ENCODE results near the gene PRXL2B.

Gene PRXL2B

GRCh38 chr1:2564006-2564814 is 22.4 kb upstream of the PRXL2B start:
- no peak for DNase-seq
- H3K27me3 ChIP-seq (replicated peaks; ENCODE audit: insufficient read depth, low read length) = peaks cover 18% of the 10 kb centered on the region
- no peak for TF ChIP-seq CTCF (IDR thresholded peaks at IDR 0.05; ENCODE audit: low read length)
- no peak for TF ChIP-seq EZH2 (optimal IDR thresholded peaks at IDR 0.05; ENCODE audit: low read depth, low read length)
- no peak for TF ChIP-seq EZH2phosphoT487 (IDR thresholded peaks at IDR 0.05; ENCODE audit: low read length)
- H3K4me3 ChIP-seq (ENCODE audit: low read length) = no peak overlapping the region
- no peaks in the 10 kb centered on the region for H3K9me2 ChIP-seq (replicated peaks; ENCODE audit: insufficient read depth, low read length)
- no peaks in the 10 kb centered on the region for H3K4me1 ChIP-seq (ENCODE audit: low read length)
- H3K79me2 ChIP-seq (ENCODE audit: low read length) = no peaks in the 10 kb centered on the region
- no peak overlapping the region for H2AFZ ChIP-seq (ENCODE audit: low read length)
- no peaks in the 10 kb centered on the region for H3K36me3 ChIP-seq (replicated peaks; ENCODE audit: insufficient read depth, low read length)
- no peaks in the 10 kb centered on the region for H3K9me3 ChIP-seq (replicated peaks; ENCODE audit: insufficient read depth, low read length)
- H3K4me2 ChIP-seq (ENCODE audit: low read depth, low read length) = no peak overlapping the region
- no peaks in the 10 kb centered on the region for H3F3A ChIP-seq (ENCODE audit: insufficient read depth, low read length)
- H3K9ac ChIP-seq (ENCODE audit: low read length) = no peak overlapping the region
- H3K27ac ChIP-seq (ENCODE audit: low read length) = no peak overlapping the region
- H4K20me1 ChIP-seq (ENCODE audit: insufficient read depth, low read length) = no peaks in the 10 kb centered on the region

- no peak overlapping the region for H3K27ac ChIP-seq (ENCODE audit: low read length)
- H3K4me2 ChIP-seq (ENCODE audit: low read depth, low read length) = no peak overlapping the region
- H3K4me3 ChIP-seq (ENCODE audit: low read length) = no peak overlapping the region
- TF ChIP-seq EZH2 (optimal IDR thresholded peaks at IDR 0.05; ENCODE audit: low read depth, low read length) (no peak), EZH2phosphoT487 (IDR thresholded peaks at IDR 0.05; ENCODE audit: low read length) (no peak), CTCF (IDR thresholded peaks at IDR 0.05; ENCODE audit: low read length) (no peak)
- no peaks in the 10 kb centered on the region for H3K36me3 ChIP-seq (replicated peaks; ENCODE audit: insufficient read depth, low read length)
- H3K9me3 ChIP-seq (replicated peaks; ENCODE audit: insufficient read depth, low read length) = no peaks in the 10 kb centered on the region
- H3K27me3 ChIP-seq (replicated peaks; ENCODE audit: insufficient read depth, low read length) = peaks cover 25% of the 10 kb centered on the region
- H3K4me1 ChIP-seq (ENCODE audit: low read length) = no peaks in the 10 kb centered on the region
- DNase-seq = no peak
- no peaks in the 10 kb centered on the region for H4K20me1 ChIP-seq (ENCODE audit: insufficient read depth, low read length)
- no peak overlapping the region for H2AFZ ChIP-seq (ENCODE audit: low read length)
- H3F3A ChIP-seq (ENCODE audit: insufficient read depth, low read length) = no peaks in the 10 kb centered on the region
- H3K9me2 ChIP-seq (replicated peaks; ENCODE audit: insufficient read depth, low read length) = no peaks in the 10 kb centered on the region
- H3K79me2 ChIP-seq (ENCODE audit: low read length) = no peaks in the 10 kb centered on the region
- no peak overlapping the region for H3K9ac ChIP-seq (ENCODE audit: low read length)
These were observed 21.7 kb upstream of the PRXL2B start for GRCh38 chr1:2564815-2565374.

DNA sequence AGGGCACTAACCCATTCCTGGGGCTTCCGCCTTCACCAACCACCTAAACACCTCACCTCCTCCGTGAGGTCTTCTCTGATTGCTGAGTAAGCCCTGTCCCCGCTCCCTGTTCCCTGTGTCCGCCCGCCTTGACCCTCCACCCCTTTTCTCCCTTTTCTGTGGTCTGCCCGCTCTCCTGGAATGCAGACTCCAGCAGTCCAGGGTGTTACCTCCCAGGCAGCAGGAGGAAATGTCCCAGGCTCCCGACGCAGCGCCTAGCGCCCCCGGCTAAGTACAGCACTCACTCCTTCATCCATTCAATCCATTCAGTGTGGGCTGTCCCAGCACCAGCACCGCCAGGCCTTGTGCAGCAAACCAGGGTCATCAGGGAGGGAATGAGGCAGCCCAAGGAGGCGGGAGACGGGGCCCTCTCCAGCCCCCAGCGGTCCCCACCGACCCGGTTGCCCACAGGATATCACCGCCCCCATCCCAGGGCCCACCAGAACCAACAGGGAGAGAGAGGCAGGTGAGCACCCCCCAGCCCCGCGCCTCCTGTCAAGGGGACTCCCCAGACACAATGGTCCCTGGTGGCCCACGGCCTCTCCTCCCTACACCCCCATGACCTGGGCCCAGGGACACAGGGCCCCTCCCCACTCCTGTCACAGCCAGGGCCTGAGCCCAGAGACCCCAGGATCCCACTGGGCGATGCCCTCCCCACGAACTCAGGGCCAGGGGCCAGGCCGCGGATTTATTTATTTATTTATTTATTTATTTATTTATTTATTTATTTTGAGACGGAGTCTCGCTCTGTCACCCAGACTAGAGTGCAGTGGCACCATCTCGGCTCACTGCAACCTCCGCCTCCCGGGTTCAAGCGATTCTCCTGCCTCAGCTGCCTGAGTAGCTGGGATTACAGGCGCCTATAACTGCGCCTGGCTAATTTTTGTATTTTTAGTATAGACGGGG is 20.2 kb upstream of the PRXL2B start:
- H3K79me2 ChIP-seq (ENCODE audit: low read length) = no peaks in the 10 kb centered on the region
- H3F3A ChIP-seq (ENCODE audit: insufficient read depth, low read length) = no peaks in the 10 kb centered on the region
- H3K27me3 ChIP-seq (replicated peaks; ENCODE audit: insufficient read depth, low read length) = peaks cover 40% of the 10 kb centered on the region
- no peak overlapping the region for H3K9ac ChIP-seq (ENCODE audit: low read length)
- no peak overlapping the region for H3K27ac ChIP-seq (ENCODE audit: low read length)
- H3K4me1 ChIP-seq (ENCODE audit: low read length) = no peaks in the 10 kb centered on the region
- H3K4me3 ChIP-seq (ENCODE audit: low read length) = no peak overlapping the region
- H3K9me2 ChIP-seq (replicated peaks; ENCODE audit: insufficient read depth, low read length) = no peaks in the 10 kb centered on the region
- no peaks in the 10 kb centered on the region for H3K36me3 ChIP-seq (replicated peaks; ENCODE audit: insufficient read depth, low read length)
- no peaks in the 10 kb centered on the region for H4K20me1 ChIP-seq (ENCODE audit: insufficient read depth, low read length)
- no peak overlapping the region for H2AFZ ChIP-seq (ENCODE audit: low read length)
- no peaks in the 10 kb centered on the region for H3K9me3 ChIP-seq (replicated peaks; ENCODE audit: insufficient read depth, low read length)
- TF ChIP-seq EZH2 (optimal IDR thresholded peaks at IDR 0.05; ENCODE audit: low read depth, low read length) (no peak), EZH2phosphoT487 (IDR thresholded peaks at IDR 0.05; ENCODE audit: low read length) (no peak)
- no peak overlapping the region for H3K4me2 ChIP-seq (ENCODE audit: low read depth, low read length)
- DNase-seq = no peak

Measured in MM.1S (cell line).